HG03135 (cell line): ENCODE results near the gene RDX.

ENCODE experiments used
- ATAC-seq: cut with Tn5 transposase; IDR thresholded peaks from one replicate; pipeline ENCODE4 v1.9.1; 2021; ENCODE audit warnings: mild to moderate bottlenecking, moderate library complexity; ENCODE audit not compliant: unreplicated experiment

Gene RDX

DNA sequence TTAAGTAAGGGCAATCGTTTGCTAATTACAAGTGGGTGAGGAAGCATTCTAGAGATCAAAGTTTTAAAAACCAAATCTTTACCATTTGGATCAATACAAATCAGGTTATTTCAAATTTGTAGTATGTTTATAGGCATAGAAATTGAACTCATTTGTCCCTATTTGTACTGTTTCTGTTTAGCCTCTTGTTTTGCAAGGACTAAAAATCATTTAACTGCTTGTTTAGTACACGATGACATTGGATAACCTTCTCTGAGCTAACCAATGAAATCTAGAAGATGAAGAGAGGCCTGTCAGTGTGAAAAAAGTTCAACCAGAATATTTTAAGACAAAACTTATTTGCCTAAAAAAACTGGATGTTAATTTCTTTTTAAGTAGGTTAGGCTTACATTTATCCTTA is 163.3 kb downstream of the RDX start:
- no peak for ATAC-seq

DNA sequence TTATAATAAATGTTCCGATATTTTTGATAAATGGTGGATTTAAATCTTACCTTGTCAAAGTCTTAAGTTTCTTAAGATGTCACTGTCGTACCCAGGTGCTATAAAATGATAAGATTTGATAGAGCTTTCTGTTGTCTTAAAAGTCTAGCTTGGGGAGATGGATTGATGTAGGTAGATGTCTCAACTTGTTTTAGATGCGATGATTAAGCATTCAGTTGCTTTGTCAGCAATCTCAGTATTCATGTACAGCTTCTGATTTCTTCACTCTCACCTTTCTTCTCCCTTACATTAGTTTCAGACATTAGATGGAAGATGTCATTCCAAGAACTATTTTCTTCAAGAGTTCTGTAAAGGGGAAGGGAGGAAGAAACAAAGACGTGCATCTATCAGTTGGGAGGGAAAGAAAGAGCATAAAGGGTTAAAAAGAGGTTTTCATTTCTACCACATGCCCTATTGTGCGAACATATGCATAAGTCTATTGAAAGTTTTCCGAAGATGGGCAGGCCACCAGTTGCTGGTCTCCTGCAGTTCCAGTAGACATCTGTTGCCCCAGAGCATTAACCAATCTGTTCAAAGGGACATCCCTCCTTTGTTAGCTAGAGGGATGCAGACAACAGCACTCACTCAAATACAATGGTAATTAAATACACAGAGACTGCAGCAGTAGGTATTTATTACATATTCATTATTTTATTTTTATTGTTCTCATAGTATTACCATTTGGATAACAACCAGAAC is 164.9 kb downstream of the RDX start:
- ATAC-seq: no peak

DNA sequence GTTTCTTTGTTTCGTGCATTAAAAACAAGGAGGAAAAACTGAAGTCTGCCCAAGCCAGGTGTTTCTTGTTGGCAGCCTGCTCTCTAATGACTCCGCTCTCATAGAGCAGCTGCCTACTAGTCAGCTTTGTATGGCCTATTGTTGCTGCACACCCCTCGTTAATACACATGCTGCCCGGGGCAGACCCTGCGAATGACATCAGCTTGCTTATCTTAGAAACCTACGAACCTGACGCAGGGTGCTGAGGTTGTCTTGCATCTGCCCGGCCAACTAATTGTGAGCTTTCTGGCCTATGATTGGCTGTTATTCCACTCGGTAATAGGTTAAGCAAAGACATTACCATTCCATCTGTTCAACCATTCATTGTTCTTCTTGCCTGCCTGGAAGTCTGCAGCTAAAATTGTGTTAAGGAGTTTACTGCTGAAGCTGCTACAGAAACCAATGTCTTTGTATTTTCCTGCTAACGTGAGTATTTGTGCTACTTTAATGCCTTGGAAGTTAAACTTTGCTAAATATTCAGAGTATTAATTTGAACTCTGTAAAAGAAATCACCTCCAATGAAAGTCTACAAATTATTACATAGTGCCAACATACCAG is 165.7 kb downstream of the RDX start:
- no peak for ATAC-seq

DNA sequence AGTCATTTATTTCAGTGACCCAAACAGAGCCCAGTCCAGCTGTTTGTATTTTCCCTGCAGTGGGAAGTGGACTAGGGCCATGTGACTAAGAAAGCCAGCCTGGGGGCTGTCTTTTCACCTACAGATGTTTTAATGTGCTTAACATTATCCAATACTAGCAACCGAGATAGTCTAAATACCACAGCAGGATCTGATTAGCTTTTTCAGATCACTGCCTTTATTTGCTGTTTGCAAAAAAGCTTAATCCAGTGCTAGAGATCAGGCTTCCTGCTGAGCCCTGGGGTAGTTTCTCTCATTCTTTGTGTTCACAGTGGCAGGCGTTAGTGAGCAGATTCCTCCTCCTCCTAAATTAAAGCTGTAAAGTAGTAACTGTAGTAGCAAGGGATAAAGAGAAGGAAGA is 168.3 kb downstream of the RDX start:
- no peak for ATAC-seq

DNA sequence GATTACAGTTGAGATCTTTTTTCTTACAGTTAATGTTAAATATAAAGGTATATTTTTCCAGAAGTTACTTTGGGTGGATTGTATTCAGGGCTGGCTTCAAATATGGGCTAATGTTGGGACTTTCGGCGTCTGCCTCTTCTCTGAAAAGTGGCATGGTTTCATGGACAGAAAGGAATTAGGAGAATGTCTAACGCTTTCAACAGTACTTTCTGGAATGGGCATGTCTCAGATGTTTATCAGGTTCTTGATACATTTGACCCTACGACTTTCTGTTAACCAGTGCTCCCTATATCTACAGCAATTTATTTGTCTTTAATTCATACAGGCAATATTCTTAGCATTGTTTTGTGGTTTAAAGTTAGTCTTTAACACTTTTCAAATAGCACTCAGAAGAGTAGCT is 169.5 kb downstream of the RDX start:
- no peak for ATAC-seq

DNA sequence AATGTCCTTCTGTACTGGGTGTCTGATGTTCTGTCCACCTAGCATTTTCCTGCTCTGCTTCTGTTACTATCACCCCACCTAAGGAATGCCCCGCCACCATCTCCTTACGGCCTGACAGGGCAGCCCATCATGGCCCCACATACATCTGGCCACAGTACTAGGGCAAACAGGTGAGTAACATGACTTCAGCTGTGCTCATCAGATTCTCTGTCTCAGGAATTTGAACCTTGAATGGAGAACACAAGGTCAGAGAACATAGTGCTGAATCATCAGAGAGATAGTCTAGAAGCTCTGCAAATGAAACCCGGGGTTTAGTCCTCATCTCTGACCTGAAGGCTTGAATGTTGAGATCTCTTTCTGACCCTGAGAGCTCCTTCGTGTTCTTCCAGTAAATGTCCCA is 170.8 kb downstream of the RDX start:
- ATAC-seq: no peak
